K562 (cell line): ENCODE results near the gene ZBTB46. TPM values are rescaled to one million over a fixed set of nuclear protein-coding genes. Genes with fewer than 3 reads are reported as not detected.

Experiments
- CXXC5 ChIP-seq: fragments of 250-450 bp; sonication (Bioruptor Pico); IDR thresholded peaks from 2 replicates; pipeline ENCODE4 v1.8.0; 2022; ENCODE audit warnings: inconsistent platforms, mild to moderate bottlenecking, moderate library complexity
- E2F3 ChIP-seq: fragments of 250-450 bp; sonication (Bioruptor Pico); IDR thresholded peaks from 2 replicates; pipeline ENCODE4 v1.4.0; 2020; ENCODE audit warnings: mild to moderate bottlenecking
- FOXK1 ChIP-seq: sonication (generic); formaldehyde crosslinking; IDR thresholded peaks from 2 replicates; pipeline ENCODE4 v1.8.0; 2022; ENCODE audit warnings: missing genetic modification reagents, mild to moderate bottlenecking, borderline replicate concordance
- HSF4 ChIP-seq: fragments of 250-450 bp; sonication (Bioruptor Pico); IDR thresholded peaks from 2 replicates; pipeline ENCODE4 v2.1.2; 2022; ENCODE audit warnings: mild to moderate bottlenecking, moderate library complexity, borderline replicate concordance
- POLR3A ChIP-seq: IDR thresholded peaks from 2 replicates; pipeline ENCODE4 v1.6.1; 2011; ENCODE audit warnings: borderline replicate concordance, mild to moderate bottlenecking, moderate library complexity; ENCODE audit not compliant: insufficient read length, insufficient read depth; ENCODE audit errors: extremely low read depth
- RCOR1 ChIP-seq, 2 experiments: IDR thresholded peaks; 2 replicates each; pipeline ENCODE4 v1.6.1; 2012; ENCODE audit warnings: low read depth in 2 of 2, low read length in 2 of 2, borderline replicate concordance in 1 of 2, improper control_type of control experiment in 1 of 2
- SMARCA4 ChIP-seq: fragments of 450-650 bp; IDR thresholded peaks from 2 replicates; pipeline ENCODE4 v1.6.1; 2016
- SRSF3 ChIP-seq: fragments of 200-400 bp; formaldehyde crosslinking; IDR thresholded peaks from 2 replicates; pipeline ENCODE4 v1.6.1; 2016; ENCODE audit warnings: mild to moderate bottlenecking, low read length, moderate library complexity; ENCODE audit not compliant: insufficient read depth
- STAG1 ChIP-seq: sonication (generic); formaldehyde crosslinking; IDR thresholded peaks from 2 replicates; pipeline ENCODE4 v1.5.0; 2020; ENCODE audit warnings: missing genetic modification reagents, borderline replicate concordance
- XRCC5 ChIP-seq: fragments of 200-400 bp; formaldehyde crosslinking; IDR thresholded peaks from 2 replicates; pipeline ENCODE4 v1.6.1; 2017; ENCODE audit warnings: low read depth, mild to moderate bottlenecking, low read length
- ZNF253 ChIP-seq: fragments of 250-450 bp; sonication (Bioruptor Pico); conservative IDR thresholded peaks from 2 replicates; pipeline ENCODE4 v1.6.1; 2021; ENCODE audit warnings: mild to moderate bottlenecking
- ZNF449 ChIP-seq: fragments of 250-450 bp; sonication (Bioruptor Pico); IDR thresholded peaks from 2 replicates; pipeline ENCODE4 v1.8.0; 2022; ENCODE audit warnings: moderate library complexity, mild to moderate bottlenecking, inconsistent platforms
- ZNF507 ChIP-seq: conservative IDR thresholded peaks from 2 replicates; pipeline ENCODE4 v1.6.1; 2017; ENCODE audit warnings: missing genetic modification characterization, missing compliant biosample characterization
- ZNF695 ChIP-seq: fragments of 450-650 bp; formaldehyde crosslinking; IDR thresholded peaks from 2 replicates; pipeline ENCODE4 v1.4.0; 2020; ENCODE audit warnings: mild to moderate bottlenecking, moderate library complexity
- polyA plus RNA-seq, 8 experiments: library from polyadenylated mRNA; depleted of rRNA in 4 of 8; stranded (reverse) in 5 of 8; unstranded in 3 of 8; fragments of >200 nt; fragmentation: Nextera tagmentation in 2 of 8; fragmentation: Illumina TruSeq in 1 of 8; extraction: Ambion mirVana in 2 of 8; extraction: Trizol in 1 of 8; gene quantifications; 2 replicates each; pipeline versions ENCODE4 v1.2.1 to v1.2.3, GENCODE V29; 2011 to 2014; ENCODE audit warnings: inconsistent platforms in 1 of 8, missing spikeins in 1 of 8
- total RNA-seq, 7 experiments: library from RNA; depleted of rRNA in 6 of 7; stranded (reverse); fragments of >200 nt in 6 of 7; fragmentation: Illumina TruSeq in 2 of 7; extraction: Trizol in 2 of 7; gene quantifications; 2 replicates each; pipeline versions ENCODE4 v1.2.1 to v1.2.3, GENCODE V29; 2011 to 2021; ENCODE audit warnings: low replicate concordance in 1 of 7
- TF ChIP-seq, protein P1 (sequence below): fragments of 450-650 bp; IDR thresholded peaks from 2 replicates; pipeline ENCODE4 v1.6.1; 2014; ENCODE audit warnings: low read depth, mild to moderate bottlenecking, moderate library complexity, borderline replicate concordance

ZBTB46 gene
- total and polyA plus RNA-seq, 9 of the 15 experiments (the other 6 are each of a cell fraction or from before 2014, with no cell fraction given): 0.29 to 4.1 (median 1.1) TPM

DNA sequence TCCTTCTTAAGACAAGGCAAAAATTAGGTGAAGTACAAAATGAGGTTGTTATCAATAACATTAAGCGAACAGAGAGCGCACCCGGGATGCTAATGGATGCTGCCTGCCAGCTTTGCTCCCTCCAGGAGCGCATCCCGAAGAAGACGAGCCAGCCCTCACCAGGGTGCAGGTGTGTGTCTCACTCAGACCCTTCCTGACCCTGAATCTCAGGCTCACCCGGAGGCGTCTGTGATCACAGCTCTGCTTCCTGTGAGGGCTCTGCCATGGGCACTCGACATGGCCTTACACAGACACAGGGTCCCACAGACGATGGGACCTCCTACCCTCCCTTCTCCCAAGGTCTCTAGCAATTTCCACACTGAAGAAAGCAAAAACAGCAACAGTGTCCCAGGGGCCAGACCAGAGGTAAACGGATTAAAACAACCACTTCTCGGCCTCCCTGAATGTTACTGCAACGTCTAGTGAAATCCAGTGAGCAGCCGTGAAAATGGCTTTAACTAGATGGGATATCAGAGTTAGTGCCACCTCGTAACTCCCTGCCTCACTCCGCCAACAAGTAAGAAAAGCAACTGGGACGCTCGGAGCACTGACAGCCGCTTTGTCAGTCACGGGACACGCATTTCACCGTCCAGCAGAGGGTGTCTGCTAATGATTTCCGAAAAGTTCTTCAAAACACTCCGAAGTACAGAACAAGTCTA lies 11.7 kb downstream of the ZBTB46 start (continued):
- no peak for TF ChIP-seq FOXK1 (CRISPR knock-in tag)
- TF ChIP-seq ZNF695 (CRISPR knock-in tag): no peak
- TF ChIP-seq CXXC5 (CRISPR knock-in tag): peak; percentile 52; the same call in 1 of the 2 replicates
- TF ChIP-seq E2F3 (CRISPR knock-in tag): no peak
- TF ChIP-seq ZNF253 (CRISPR knock-in tag): no peak
- no peak for TF ChIP-seq ZNF449 (CRISPR knock-in tag)
- no peak for TF ChIP-seq ZNF507 (tag)
- TF ChIP-seq SRSF3: no peak
- no peak for TF ChIP-seq STAG1 (CRISPR knock-in tag)
- TF ChIP-seq SMARCA4: 0 out of 2 replicates have a peak, but pooled peaks have one; percentile 32
- TF ChIP-seq RCOR1 (IDR thresholded peaks at IDR 0.05; ENCODE audit: borderline replicate concordance in 1 of 2, low read depth in 2 of 2, low read length in 2 of 2): 0 out of 4 replicates have a peak, but pooled peaks of 1 of the 2 experiments have one; percentile 19
- TF ChIP-seq, protein P1, sequence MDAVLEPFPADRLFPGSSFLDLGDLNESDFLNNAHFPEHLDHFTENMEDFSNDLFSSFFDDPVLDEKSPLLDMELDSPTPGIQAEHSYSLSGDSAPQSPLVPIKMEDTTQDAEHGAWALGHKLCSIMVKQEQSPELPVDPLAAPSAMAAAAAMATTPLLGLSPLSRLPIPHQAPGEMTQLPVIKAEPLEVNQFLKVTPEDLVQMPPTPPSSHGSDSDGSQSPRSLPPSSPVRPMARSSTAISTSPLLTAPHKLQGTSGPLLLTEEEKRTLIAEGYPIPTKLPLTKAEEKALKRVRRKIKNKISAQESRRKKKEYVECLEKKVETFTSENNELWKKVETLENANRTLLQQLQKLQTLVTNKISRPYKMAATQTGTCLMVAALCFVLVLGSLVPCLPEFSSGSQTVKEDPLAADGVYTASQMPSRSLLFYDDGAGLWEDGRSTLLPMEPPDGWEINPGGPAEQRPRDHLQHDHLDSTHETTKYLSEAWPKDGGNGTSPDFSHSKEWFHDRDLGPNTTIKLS: no peak
- TF ChIP-seq POLR3A: no peak
- TF ChIP-seq XRCC5: 0 out of 2 replicates have a peak, but pooled peaks have one; percentile 31
- TF ChIP-seq HSF4 (CRISPR knock-in tag): no peak
